MCF 10A (cell line): ENCODE results near the gene PRKN. TPM values are rescaled to one million over a fixed set of nuclear protein-coding genes. Genes with fewer than 3 reads are reported as not detected.

ENCODE experiments used
- BruUV-seq: library from RNA; stranded (reverse); fragments of 400-500 nt; replicated peaks from 2 replicates; lab custom pipeline; 2021; lab: Mats Ljungman, UMichigan
- CTCF ChIA-PET: fragments of 300-600 bp; sonication (Branson Sonifier 250); formaldehyde crosslinking; extraction: SDS; loops from one replicate; lab custom pipeline; 2021; ENCODE audit warnings: antibody characterized with exemption, inconsistent platforms; lab: Yijun Ruan, JAX
- POLR2A ChIA-PET: fragments of 300-600, 350-650 bp; sonication (Branson Sonifier 250); formaldehyde crosslinking; extraction: SDS; loops from one replicate; lab custom pipeline; 2020; ENCODE audit warnings: antibody characterized with exemption, inconsistent platforms; lab: Yijun Ruan, JAX
- DNase-seq: peaks from one replicate; pipeline ENCODE4 v3.0.0-alpha.2; 2018; ENCODE audit not compliant: unreplicated experiment
- H3K27ac Mint-ChIP-seq: one replicate; pipeline ENCODE4 v1.8.0; 2022; ENCODE audit warnings: mild to moderate bottlenecking, low read depth, mixed read lengths; ENCODE audit not compliant: unreplicated experiment
- H3K27me3 Mint-ChIP-seq: one replicate; pipeline ENCODE4 v1.8.0; 2022; ENCODE audit warnings: mixed read lengths; ENCODE audit not compliant: insufficient read depth, unreplicated experiment
- H3K36me3 Mint-ChIP-seq: one replicate; pipeline ENCODE4 v1.8.0; 2022; ENCODE audit warnings: mild to moderate bottlenecking, moderate library complexity, mixed read lengths; ENCODE audit not compliant: insufficient read depth, unreplicated experiment
- H3K4me1 Mint-ChIP-seq: one replicate; pipeline ENCODE4 v1.8.0; 2022; ENCODE audit warnings: mixed read lengths; ENCODE audit not compliant: insufficient read depth, unreplicated experiment
- H3K4me3 Mint-ChIP-seq: one replicate; pipeline ENCODE4 v1.8.0; 2022; ENCODE audit warnings: mild to moderate bottlenecking, moderate library complexity, mixed read lengths; ENCODE audit not compliant: unreplicated experiment
- H3K9me3 Mint-ChIP-seq: one replicate; pipeline ENCODE4 v1.8.0; 2022; ENCODE audit warnings: mixed read lengths; ENCODE audit not compliant: unreplicated experiment
- CTCF ChIP-seq: fragments of 200-600 bp; IDR thresholded peaks from one replicate; pipeline ENCODE4 v1.8.0; 2022; ENCODE audit warnings: antibody characterized with exemption, mild to moderate bottlenecking; ENCODE audit not compliant: unreplicated experiment
- intact Hi-C: fragments of 100-400 bp; cut with micrococcal nuclease; formaldehyde crosslinking; loops from 2 replicates; pipeline ENCODE4 v1.14.1; 2022
- total RNA-seq: library from RNA; stranded (reverse); gene quantifications from 2 replicates; pipeline ENCODE4 v1.2.3, GENCODE V29; 2022

The PRKN gene
- total RNA-seq, 1 experiment from 2014 or later, result 2.5 TPM

DNA sequence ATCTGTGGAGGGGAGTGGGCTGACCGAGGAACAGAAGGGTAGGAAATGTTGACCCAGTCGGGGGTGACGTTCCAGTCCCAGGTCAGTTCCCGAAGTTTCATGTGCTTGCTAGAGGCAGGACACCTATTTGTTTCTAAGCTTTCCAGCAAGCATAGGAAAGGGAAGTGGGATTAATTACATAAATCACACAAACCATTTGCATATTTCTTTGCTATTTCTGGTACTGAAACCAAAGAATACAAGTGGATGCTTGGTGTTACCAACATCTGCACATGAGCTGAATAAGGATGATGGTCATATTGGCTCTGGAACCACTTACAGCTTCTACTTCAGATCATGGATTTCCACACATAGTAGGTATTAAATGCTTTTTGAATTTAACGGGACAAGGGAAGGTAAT, 546.5 kb downstream of the PRKN start:
- Mint-ChIP-seq H3K4me1 (peaks cover 19% of the 10 kb centered on the region), H3K27ac (no peak overlapping the region), H3K9me3 (no peaks in the 10 kb centered on the region), H3K4me3 (no peak overlapping the region), H3K27me3 (no peaks in the 10 kb centered on the region), H3K36me3 (no peaks in the 10 kb centered on the region)
- no TSS peak for BruUV-seq
- CTCF ChIA-PET, result interaction anchor here (0.9 to 1.4 kb wide), 3 partner anchors 11 to 682 kb away, joined by 3 to 4 read pairs (median 4); no protein-coding TSS in a partner anchor
- POLR2A ChIA-PET, result no interaction called here
- DNase-seq, result no peak
- no peak for TF ChIP-seq CTCF
- intact Hi-C loops, result no loop called here

GRCh38 chr6:162179196-162179951, 548.2 kb downstream of the PRKN start:
- DNase-seq, result no peak
- CTCF ChIA-PET, result interaction anchor here (0.7 kb wide), 1 partner anchor 12 kb away, joined by 4 read pairs; no protein-coding TSS in a partner anchor

GRCh38 chr6:162178666-162179065, 548.9 kb downstream of the PRKN start:
- no peaks in the 10 kb centered on the region for H3K27me3 Mint-ChIP-seq
- TF ChIP-seq CTCF, result no peak
- H3K4me1 Mint-ChIP-seq, result peaks cover 19% of the 10 kb centered on the region
- POLR2A ChIA-PET, result no interaction called here
- CTCF ChIA-PET, result interaction anchor here (0.5 to 1.5 kb wide), 4 partner anchors 11 to 662 kb away, joined by 3 read pairs; no protein-coding TSS in a partner anchor
- no TSS peak for BruUV-seq
- H3K9me3 Mint-ChIP-seq, result no peaks in the 10 kb centered on the region
- no peak overlapping the region for H3K4me3 Mint-ChIP-seq
- no peaks in the 10 kb centered on the region for H3K36me3 Mint-ChIP-seq
- DNase-seq, result no peak
- intact Hi-C loops, result no loop called here
- no peak overlapping the region for H3K27ac Mint-ChIP-seq

More at GRCh38 chr6:162179196-162179951, 548.2 kb downstream of the PRKN start:
- no peak for TF ChIP-seq CTCF
- Mint-ChIP-seq H3K4me3 (no peak overlapping the region), H3K4me1 (peaks cover 19% of the 10 kb centered on the region), H3K27ac (no peak overlapping the region), H3K36me3 (no peaks in the 10 kb centered on the region), H3K9me3 (no peaks in the 10 kb centered on the region), H3K27me3 (no peaks in the 10 kb centered on the region)
- POLR2A ChIA-PET, result no interaction called here
- BruUV-seq, result no TSS peak
- intact Hi-C loops, result no loop called here

- Mint-ChIP-seq H3K9me3 (no peaks in the 10 kb centered on the region), H3K27me3 (no peaks in the 10 kb centered on the region), H3K36me3 (no peaks in the 10 kb centered on the region), H3K4me3 (no peak overlapping the region), H3K27ac (no peak overlapping the region), H3K4me1 (peaks cover 19% of the 10 kb centered on the region)
- intact Hi-C loops, result no loop called here
- ChIA-PET CTCF (interaction anchor here (0.5 to 1.5 kb wide), 5 partner anchors 11 to 662 kb away, joined by 3 read pairs; no protein-coding TSS in a partner anchor), POLR2A (no interaction called here)
- no peak for DNase-seq
- no peak for TF ChIP-seq CTCF
- BruUV-seq, result no TSS peak
These were observed 549.3 kb downstream of the PRKN start for GRCh38 chr6:162178266-162178665.
